Suppressor macrophage treated with lipopolysaccharide for 1 hour (primary cell): Measurements from ENCODE around the gene ATXN10.
"Not testable (repeated sequence)": the region's sequence is repeated elsewhere in the genome, so short reads cannot be mapped to it uniquely, and the experiment has no call there.

ENCODE experiments used
- DNase-seq, 3 donors: peaks; one replicate each; pipeline ENCODE4 v3.0.0-alpha.2; 2020 to 2022

Gene ATXN10

DNA sequence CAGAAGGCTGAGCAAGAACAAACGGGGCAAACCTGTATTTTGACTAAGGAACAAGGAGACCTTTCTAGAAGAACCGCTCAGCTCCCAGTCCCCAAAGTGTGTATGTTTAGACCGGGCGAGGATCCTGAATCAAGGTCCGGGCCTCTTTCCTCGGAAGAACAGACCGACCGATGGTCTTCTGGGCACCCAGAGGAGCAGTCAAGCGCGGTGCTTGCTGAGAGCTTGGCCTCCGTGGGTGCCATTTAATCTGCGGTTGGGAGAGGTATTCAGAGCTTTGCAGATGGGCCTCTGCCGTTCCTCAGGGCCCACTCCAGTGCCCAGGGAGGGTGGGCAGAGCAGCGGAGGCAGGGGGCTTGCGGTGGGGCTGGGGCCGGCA, 26.5 kb upstream of the ATXN10 start:
- no peak for DNase-seq

DNA sequence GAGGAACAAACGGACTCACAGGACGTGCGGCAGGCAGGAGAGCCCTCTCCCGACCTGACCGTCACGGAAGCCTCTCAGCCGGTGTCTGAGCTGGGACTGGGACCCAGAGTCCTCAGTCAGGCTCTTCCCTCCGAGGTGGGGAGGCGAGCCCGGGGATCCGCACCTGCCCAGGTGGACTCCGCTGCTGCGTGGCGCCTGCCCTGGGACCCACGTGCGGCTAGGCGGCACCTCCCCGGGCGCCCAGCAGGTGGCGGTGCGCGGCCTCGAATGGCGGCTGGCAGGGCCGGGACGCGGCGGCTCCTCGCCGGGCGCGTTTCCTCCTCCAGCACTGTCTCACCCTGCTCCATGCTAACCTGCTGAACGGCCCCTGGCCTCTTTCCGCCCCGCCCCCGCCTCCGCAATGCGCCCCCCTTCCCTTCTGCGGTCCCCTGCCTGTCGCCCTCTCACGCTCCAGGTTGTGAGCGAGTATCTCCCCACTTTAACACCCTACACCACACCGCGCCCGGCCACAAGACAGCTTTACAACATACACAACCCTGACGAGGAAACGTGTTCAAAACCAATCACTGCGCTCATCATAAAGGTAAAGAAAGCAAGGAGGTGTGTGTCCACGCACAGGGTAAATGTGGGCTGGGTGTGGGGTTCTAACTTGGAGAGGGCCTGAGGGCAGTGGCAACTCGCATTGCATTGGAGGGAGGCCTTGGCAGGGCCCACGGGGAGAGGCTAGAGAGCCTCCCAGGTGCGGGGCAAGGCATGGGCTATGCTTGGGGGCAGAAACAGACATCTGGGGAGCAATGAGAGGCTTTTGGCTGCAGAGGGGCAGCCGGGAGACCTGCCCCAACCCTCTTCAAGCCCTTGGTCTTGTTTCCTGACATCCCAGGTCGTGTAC, 25.9 kb upstream of the ATXN10 start:
- DNase-seq = peak; percentile 59 to 88 (median 78)

DNA sequence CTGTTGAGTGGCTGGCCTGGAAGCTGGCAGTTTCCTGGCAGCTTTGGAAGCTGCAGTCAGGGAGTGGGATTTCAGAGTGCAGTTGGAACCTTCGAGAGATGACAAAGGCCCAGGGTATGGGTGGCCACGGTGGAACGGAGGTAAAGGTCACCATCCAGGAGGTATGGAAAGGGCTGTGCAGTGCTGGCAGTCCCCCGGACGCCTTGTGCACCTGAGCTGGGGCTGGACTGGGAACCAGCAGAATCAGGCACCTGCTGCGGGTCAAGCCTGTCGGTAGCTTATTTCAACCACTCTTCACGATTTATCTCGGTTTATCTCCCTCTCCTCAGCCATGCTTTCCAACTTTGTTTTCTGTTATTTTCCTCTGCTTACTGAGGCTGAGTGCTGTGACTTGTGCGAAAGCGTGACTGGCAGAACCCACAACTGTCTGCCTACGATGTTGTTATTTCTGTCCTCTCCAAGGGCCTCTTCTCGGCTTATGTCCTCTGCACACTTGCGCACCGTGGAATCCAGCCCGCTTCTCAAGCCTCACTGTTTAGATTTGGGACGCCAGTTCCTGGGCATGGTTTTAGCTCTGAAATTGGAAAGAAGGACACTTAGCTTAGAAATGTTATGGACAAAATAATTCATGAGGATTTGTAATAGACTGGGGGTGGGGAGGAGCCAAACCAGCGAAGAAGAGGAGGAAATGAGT, 24.0 kb upstream of the ATXN10 start:
- no peak for DNase-seq

DNA sequence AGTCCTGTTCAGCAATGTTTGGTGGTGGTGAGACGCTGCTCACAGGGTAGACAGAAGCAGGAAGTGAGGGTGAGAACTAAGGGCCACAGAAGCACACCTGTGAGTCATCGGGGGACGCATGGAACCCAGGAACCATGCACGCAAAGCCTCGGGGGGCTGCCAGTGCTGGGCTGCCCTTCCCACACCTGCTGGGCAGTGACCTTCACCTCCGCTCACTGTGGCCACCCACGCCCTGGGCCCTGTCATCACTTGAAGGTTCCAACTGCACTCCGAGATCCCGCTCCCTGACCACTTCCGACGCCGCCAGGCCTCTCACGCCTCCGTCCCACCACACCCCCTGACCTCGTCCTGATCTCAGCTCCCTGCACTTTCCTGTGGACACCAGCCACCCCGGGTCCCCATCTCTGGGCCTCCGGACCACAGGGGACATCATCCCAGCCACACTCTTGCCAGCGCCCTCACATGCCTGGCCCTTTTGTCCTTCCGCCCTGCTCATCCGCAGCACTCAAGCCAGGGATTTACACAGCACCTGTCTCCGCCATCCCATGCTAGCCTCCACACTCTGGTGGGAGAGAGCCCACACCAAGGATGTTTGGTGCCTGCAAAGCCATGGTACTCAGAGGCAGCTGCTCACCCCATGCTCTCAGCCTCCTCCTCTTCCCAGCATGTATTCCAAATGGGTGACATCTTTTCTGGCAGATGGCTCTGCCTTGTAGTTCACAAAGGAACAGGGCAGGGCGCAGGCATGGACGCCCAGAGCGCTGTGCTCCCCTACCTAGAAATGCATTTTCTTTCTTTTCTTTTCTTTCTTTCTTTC, 23.1 kb upstream of the ATXN10 start:
- no peak for DNase-seq

DNA sequence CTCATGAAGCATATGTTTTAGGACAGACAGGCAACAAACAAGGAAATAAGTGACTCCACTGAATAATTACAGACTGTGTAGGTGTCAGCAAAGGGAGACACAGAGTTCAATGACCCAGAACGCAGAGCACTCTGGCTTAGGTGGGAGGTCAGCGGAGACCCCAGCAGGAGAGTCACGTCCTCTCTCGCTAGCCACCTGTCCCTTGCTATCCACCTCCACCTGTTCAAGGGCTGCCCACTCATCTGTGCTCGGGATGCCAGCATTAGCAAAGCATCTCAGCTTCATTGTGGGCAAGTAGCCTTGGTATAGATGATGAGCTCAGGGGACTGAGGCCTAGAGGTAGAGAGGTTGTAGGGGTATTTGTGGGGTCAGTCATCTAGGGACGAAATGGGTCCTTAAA, 21.8 kb upstream of the ATXN10 start:
- no peak for DNase-seq

DNA sequence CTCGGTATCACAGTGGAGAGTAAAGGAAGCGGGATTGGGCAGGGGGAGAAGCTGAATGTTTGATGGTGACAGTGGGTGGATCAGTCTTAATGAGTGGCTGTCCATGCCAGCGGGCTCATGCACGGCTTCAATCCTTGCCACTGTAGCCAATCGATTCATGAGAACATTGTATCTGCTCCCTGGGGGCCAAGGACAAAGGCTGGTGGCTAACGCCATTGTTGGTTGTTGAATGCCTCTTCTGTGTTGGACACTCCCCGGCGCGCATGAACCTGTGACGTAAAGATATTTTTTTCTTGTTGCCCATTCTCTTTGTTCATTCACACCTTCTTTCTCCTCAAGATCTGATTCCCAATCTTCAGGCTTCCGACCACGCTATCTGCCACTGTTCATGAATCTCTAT, 20.9 kb upstream of the ATXN10 start:
- DNase-seq = no peak

DNA sequence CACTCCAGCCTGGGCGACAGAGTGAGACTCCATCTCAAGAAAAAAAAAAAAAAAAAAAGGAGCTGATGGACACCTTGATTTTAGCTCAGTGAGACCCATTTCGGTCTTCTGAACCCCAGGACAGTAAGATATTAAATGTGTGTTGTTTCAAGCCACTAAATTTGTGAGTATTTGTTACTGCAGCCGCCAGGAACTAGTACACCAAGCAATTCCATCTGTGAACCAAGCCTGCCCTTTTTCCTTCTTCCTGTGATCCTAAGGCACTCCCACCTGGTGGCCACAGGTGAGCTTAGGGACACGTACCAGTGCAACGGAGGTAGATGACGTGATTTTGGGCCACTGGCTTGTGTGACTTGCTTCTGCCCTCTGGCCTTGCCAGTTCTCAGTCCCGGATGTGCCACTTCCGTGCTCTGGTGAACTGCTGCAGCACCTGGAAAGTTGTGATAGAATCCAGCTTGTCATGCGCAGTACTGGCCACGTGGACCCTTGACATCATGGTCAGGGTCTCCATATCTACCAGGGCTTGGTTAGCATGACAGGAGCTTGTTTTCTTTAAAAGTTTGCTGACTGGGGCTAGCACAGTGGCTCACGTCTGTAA, 19.6 kb upstream of the ATXN10 start:
- DNase-seq = no peak

DNA sequence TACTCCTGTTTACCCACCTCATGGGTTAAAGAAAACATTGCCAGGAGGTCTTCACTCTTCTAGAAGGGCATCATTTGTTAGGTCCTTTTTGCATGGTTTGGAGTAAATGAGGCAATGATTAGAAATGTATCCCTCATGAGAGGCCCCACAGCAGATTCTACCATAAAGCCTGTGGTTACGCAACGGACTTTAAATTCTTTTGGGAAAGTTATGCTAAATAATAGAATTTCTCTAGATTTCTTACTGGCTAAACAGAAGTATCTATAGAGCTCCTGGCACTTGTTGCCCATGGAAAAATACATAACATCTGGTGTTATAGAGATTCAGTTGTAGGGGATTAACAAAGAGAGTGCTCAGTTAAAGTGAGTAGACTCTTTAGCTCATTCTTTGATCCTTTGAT, 15.1 kb upstream of the ATXN10 start:
- no peak for DNase-seq

DNA sequence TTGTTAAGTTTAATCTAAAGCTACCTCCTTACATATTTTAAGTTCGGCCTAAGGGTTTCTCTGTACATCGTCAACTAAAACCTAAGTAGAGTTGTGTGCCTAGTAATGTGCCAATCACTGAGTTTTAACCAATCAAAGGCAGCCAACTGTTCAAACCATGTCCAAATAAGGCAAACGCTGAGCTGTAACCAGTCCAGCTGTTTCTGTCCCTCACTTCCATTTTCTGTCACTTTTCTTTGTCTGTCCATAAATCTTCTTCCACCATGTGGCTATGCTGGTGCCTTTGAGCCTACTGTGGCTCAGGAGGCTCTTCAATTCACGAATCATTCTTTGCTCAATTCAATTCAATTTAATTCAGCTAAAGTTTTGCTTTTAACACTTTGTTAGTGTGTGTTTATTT, 13.9 kb upstream of the ATXN10 start:
- DNase-seq = no peak

DNA sequence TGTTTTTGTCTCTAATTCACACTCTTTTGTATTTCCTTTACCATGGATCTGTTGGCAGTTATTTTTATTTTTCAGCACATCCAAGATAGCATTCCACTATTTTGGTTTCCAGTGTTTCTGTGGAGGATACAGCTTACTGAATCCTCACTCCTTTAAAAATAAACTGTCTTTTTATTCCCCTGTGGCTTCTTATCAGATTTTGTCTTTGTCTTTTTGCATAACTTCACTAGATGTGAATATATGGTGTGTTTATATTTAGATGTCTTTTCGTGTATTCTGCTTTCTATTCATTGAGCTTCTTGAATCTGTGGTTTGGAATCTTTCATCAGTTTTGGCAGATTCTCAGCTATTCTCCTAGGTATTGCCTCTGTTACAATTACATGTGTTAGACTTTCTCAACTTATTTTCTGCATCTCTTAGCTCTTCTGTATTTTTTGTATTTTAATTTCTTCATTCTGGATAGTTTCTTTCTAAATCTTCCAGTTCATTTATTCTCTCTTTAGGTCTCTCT, 7.4 kb upstream of the ATXN10 start:
- DNase-seq = no peak

DNA sequence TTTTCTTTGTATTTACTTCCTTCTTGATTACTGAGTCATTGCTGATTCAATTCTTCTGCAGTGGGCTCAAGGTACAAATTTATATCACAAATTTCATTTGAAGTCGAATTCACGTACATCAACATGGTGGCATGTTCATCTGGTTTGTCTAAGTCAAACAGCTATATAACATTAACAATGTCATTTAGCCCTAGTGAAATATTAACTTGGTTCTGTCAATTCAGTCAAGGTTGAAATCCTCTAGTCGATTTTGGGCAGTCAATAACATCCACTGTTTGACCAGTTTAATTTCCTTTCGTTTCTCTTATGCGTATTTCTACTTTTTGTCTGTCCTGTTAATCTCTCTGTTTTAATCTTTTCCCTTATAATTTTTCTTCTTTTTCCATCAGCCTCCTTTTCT, 4.1 kb upstream of the ATXN10 start:
- no peak for DNase-seq

DNA sequence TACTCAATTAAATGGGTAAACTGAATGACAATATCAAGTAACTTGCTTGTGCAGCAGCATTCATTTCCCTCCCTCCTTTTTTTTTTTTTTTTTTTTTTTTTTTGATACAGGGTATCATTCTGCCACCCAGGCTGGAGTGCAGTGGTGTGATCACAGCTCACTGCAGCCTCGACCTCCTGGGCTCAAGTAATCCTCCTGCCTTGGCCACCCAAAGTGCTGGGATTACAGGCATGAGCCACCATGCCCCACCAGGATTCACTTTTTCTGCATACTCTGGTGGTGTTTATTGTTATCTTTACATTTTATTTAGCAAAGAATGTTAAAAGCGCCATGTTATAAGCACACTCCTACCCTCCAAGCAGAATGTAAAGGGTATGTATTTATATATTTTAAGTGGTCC, 1.3 kb upstream of the ATXN10 start:
- DNase-seq = not testable (repeated sequence)

DNA sequence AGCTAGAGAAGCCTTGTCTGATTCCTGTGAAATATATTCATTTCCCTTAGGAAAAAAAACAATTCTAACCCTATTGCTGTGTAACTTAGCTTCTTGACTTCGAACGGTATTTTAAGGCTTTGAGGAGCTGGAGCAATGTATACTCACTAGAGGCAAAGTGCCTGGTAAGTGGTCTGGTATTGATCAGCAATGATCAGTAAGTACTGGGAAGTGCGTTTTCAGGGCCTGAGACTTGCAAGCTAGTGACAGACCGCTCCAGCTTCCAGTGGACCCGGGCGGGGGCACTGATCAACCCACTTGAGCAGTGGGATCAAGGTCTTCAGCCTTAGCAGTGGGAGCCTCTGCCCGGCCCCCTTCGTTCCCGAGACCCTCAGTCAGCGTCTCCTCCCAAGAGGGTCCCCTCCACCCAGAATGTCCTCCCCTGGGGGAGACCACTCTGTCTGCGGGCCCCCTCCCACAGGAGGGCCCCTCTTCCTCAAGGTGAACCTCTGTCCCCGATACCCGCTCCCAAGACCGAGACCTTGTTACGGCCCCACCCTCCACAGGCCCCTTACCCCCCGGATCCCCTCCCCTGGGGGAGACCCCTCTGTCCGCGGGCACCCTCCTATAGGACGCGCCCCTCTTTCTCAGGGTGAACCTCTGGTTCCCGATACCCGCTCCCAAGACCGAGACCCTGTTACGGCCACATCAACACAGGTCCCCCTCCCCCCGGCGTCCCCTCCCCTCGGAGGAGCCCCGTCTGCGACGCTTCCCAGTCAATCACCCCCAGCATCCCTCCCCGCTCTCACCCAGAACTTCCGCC, 452 bp upstream of the ATXN10 start:
- no peak for DNase-seq

DNA sequence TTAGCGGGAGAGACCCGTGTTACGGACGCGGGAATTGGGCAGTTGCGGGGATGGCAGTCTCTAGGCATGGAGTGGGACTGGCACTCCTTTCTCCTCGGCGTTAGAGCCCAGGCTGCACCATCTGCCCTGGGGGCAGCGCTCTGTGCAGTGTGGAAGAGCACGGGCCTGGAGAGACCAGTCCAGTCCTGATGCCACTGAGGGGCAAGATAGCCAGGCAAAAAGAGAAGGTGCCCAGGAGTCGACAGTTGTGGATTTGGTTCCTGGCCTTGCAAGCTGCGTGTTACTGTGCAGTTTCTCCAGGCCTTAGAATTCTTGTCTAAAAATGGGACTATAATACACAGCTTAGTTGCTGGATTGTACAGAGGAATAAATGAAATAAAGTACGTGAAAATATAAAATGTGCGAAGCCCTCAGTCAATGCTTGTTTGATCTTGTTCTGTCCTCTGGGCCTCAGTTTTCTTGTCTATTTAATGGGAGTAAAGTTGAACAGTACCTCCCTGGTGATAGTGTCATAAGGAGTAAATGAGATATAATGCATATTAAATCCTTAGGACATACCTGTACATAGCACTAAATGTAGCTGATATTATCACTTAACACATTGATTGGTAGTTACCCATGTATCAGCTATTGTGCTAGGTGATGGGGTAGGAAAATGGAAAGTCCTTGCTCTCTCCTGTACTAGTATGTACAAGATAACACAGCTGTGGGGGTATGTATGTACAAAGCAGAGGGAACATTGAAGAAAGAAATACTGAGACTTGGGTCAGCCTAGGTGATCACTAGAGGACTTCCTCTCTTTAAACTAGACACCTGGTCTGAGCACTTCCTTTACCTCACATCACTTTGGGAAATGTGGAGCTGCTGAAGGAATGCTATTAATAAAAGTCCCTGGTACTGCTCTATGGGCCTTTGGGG, 1.2 kb downstream of the ATXN10 start:
- DNase-seq = no peak

DNA sequence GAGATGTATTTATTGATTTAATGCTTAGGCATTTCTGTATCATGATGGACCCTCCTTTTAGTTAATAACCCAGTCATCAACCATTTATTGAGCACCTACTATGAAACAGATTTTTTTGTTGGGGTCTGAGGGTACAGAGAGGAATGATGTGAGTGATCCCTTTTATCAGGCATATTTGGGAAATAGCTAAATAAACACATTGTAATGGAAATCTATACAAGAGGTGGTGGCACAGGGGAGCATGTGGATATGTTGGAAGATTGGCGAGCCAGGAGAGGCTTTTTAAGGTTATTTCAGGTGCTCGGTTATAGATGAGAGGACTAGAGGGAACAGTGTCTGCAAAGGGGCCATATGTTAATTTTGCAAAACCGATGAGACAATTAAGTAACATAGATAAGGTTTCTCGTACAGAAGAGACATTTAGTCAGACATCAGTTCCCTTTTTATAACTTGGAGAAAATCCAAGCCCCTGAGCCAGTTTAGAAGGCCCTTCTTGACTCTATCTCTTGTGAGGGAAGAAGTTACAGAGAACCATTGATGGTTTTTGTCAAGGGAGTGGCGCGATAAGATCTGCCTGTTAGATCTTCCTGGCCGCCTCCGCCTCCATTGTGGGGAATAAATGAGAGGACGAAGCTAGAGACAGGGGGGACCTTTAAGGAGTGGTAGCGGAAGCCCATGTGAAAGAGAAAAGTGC, 2.0 kb downstream of the ATXN10 start:
- peak; percentile 23 to 48 (median 38) for DNase-seq

DNA sequence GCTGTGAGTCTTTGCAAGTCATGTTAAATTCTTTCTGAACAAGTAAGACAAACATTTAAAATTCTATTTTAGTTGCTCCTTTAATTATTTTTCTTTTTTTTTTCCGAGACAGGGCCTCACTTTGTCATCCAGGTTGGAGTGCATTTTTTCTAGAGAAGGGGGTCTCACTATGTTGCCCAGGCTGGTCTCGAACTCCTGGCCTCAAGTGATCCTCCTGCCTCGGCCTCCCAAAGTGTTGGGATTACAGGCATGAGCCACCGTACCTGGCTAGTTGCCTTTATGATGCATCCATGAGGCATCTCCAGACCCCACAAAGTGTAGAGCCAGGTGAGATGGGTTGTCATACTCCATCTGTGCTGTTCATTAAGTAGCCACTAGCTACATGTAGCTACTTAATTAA, 4.4 kb downstream of the ATXN10 start:
- no peak for DNase-seq

DNA sequence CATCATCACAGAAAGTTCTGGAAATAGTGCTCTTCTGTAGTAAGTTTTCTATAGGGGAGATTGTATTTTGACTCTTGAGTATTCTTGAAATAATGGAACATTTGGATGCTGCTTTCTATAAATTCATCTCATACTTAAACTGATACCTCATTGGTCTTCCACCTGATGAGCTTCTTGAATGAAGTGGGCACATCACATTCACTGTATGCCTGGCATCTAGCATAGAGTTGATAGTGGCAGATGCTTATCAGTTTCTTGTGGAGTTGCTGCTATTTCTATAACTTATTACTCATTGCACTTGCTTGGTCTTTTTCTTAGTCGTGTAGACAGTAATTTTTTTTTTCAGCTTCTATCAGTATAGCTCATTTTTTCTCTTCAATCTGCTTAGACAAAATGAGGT, 5.4 kb downstream of the ATXN10 start:
- no peak for DNase-seq

DNA sequence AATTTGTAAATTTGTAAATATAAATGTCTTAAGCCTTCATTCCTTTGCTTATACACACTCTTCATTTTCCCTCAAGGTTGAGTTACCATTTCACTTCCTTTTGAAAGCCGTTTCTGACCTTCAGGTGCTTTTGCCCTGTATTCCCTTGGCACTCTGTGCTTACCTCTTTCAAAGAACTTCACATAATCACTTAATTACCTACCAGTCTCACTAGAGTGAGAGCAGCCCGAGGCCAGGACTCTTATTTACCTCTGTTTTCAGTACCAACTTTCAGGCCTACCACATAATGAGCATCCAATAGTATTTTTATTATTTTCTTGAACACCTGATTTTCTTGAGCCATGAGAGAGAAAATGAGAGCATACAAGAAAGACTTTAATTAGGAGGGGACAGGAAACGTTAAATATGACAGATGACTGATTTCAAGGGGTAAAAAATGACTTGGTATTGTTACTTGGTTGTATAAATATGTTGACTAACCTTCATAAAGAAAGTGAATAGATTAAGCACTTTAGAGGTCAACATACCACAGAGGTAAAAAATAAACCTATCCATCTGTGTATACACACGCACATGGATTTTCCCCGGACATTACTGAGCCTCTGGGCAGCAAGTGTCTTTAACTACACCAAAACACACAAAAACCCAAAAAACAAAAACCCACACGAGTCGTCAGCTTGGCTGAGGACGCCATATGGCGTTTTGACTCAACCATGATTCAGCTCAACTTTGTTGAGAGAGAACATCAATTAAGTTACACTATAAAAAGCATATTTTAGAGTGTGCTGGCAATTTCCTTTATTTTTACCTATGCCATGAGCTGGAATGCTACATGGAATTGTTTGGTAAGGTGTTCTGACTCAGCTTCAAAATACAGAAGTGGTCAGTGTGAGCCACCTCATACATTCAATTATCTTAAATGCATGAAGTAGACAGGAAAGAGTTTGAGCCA, 7.6 kb downstream of the ATXN10 start:
- no peak for DNase-seq
